ENCODE data around the gene ELAVL1. TPM values are rescaled to one million over a fixed set of nuclear protein-coding genes. Genes with fewer than 3 reads are reported as not detected.
A peak's percentile ranks its signal among the peaks of the same experiment; 100 is the strongest.

Gene ELAVL1
- total and polyA plus RNA-seq, 2 donors from 2014 or later = 34.6 to 64.7 TPM

DNA sequence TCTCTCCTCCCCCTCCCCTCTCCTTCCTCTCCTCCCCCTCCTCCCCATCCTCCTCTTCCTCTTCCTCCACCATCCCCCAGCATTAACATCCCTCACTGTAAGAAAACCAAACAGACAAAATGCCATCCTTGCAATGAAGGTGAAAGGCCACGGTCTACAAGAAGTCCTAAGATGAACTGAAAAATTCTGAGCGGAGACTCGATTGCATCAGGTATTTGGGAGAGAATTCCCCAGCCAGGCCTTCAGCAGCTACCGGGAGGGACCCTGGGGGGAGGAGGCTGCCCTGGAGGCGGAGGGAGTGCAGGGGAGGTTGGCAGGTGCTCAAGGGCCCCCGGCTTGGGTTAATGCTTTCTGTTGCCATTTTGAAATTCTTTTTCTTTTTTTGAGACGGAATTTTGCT lies 51.9 kb downstream of the ELAVL1 start:
- Histone ChIP-seq H3K4me3 (ENCODE audit: low read length in 3 of 3) (no peak overlapping the region), H3K9ac (ENCODE audit: low read length in 3 of 3) (no peak overlapping the region), H3K36me3 (ENCODE audit: control insufficient read depth in 2 of 3, insufficient read depth in 3 of 3, low read length in 3 of 3) (no peaks in the 10 kb centered on the region), H3K27me3 (ENCODE audit: control insufficient read depth, insufficient read depth, low read length) (no peaks in the 10 kb centered on the region), H3K4me1 (ENCODE audit: control insufficient read depth in 2 of 3, insufficient read depth in 2 of 3, low read depth in 1 of 3, low read length in 3 of 3) (peaks cover 0 to 3% (median 0%) of the 10 kb centered on the region in 3 donors), H3K9me3 (ENCODE audit: control insufficient read depth in 2 of 3, insufficient read depth in 1 of 3, low read length in 3 of 3) (no peaks in the 10 kb centered on the region), H3K27ac (ENCODE audit: low read depth in 2 of 2, low read length in 2 of 2) (no peak overlapping the region)
- TF ChIP-seq CTCF (IDR thresholded peaks at IDR 0.05; ENCODE audit: borderline replicate concordance, extremely low read depth, insufficient read depth) = no peak
- no peak for DNase-seq
- intact Hi-C loops (cut with DNase I) = no loop called here
- no peak for FAIRE-seq

DNA sequence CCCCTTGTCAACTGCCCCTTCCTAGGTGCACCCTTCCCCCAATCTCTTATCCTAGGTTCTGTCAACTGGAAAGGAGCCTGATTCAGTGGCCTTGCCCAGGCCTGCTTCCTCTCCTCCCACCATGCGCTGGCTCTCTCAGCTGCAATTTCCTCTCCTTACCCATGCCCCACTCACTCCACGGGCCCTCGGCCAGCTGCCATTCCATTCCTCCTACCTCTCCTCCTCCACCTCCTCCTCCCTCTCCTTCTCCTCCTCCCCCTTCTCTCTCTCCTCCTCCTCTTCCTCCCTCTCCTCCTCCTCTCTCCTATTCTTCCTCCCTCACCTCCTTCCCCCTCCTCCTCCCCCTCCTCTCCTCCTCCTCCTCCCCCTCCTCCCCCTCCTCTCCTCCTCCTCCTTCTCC lies 52.4 kb downstream of the ELAVL1 start:
- DNase-seq = peak in 1 of 5 donors; percentile 24
- no peaks in the 10 kb centered on the region for H3K36me3 ChIP-seq (ENCODE audit: control insufficient read depth in 2 of 3, insufficient read depth in 3 of 3, low read length in 3 of 3)
- H3K4me3 ChIP-seq (ENCODE audit: low read length in 3 of 3) = no peak overlapping the region
- no peak for TF ChIP-seq CTCF (IDR thresholded peaks at IDR 0.05; ENCODE audit: borderline replicate concordance, extremely low read depth, insufficient read depth)
- H3K27me3 ChIP-seq (ENCODE audit: control insufficient read depth, insufficient read depth, low read length) = no peaks in the 10 kb centered on the region
- intact Hi-C loops (cut with DNase I) = no loop called here
- H3K4me1 ChIP-seq (ENCODE audit: control insufficient read depth in 2 of 3, insufficient read depth in 2 of 3, low read depth in 1 of 3, low read length in 3 of 3) = peaks cover 0 to 3% (median 0%) of the 10 kb centered on the region in 3 donors
- H3K9me3 ChIP-seq (ENCODE audit: control insufficient read depth in 2 of 3, insufficient read depth in 1 of 3, low read length in 3 of 3) = no peaks in the 10 kb centered on the region
- no peak for FAIRE-seq
- H3K9ac ChIP-seq (ENCODE audit: low read length in 3 of 3) = no peak overlapping the region
- no peak overlapping the region for H3K27ac ChIP-seq (ENCODE audit: low read depth in 2 of 2, low read length in 2 of 2)

DNA sequence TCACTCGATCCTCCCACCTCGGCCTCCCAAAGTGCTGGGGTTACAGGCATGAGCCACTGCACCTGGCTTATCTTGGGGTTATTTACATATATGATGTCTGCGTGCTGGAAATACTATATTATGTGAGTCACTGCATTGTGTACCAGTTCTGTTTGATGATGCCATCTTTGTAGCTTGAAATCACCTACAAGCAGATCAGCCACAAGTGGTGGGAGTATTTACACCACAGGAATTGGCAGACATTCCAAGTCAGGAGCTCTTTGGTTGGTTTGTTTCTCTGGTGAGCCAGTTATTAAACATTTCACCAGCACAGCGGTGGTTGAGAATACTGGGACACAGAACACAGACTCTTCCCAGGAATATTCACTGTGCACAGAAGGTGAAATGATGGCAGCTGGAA lies 57.5 kb downstream of the ELAVL1 start:
- H3K4me1 ChIP-seq (ENCODE audit: control insufficient read depth in 2 of 3, insufficient read depth in 2 of 3, low read depth in 1 of 3, low read length in 3 of 3) = peaks cover 0 to 5% (median 0%) of the 10 kb centered on the region in 3 donors

More for the DNA sequence above, 57.5 kb downstream of the ELAVL1 start:
- FAIRE-seq (no peak), DNase-seq (no peak)
- H3K9me3 ChIP-seq (ENCODE audit: control insufficient read depth in 2 of 3, insufficient read depth in 1 of 3, low read length in 3 of 3) = no peaks in the 10 kb centered on the region
- intact Hi-C loops (cut with DNase I) = no loop called here
- H3K9ac ChIP-seq (ENCODE audit: low read length in 3 of 3) = no peak overlapping the region
- H3K4me3 ChIP-seq (ENCODE audit: low read length in 3 of 3) = no peak overlapping the region
- TF ChIP-seq CTCF (IDR thresholded peaks at IDR 0.05; ENCODE audit: borderline replicate concordance, extremely low read depth, insufficient read depth) = no peak
- H3K27ac ChIP-seq (ENCODE audit: low read depth in 2 of 2, low read length in 2 of 2) = no peak overlapping the region
- H3K36me3 ChIP-seq (ENCODE audit: control insufficient read depth in 2 of 3, insufficient read depth in 3 of 3, low read length in 3 of 3) = no peaks in the 10 kb centered on the region
- no peaks in the 10 kb centered on the region for H3K27me3 ChIP-seq (ENCODE audit: control insufficient read depth, insufficient read depth, low read length)

Measured in kidney (tissue), 14 donors.